HepG2 (cell line): ENCODE measurements around the gene CAB39. TPM values are rescaled to one million over a fixed set of nuclear protein-coding genes. Genes with fewer than 3 reads are reported as not detected.
"Not testable (repeated sequence)": the region's sequence is repeated elsewhere in the genome, so short reads cannot be mapped to it uniquely, and the experiment has no call there.

Experiments
- ATAC-seq: fragments of 200-7000 bp; cut with Tn5 transposase; 3 replicates; pipeline ENCODE4 v1.9.1; 2020; ENCODE audit warnings: mild to moderate bottlenecking, moderate library complexity
- BruUV-seq: library from RNA; stranded (reverse); fragments of 400-500 nt; replicated peaks from 2 replicates; lab custom pipeline; 2021; lab: Mats Ljungman, UMichigan
- CTCF ChIA-PET: fragments of 300-600 bp; formaldehyde crosslinking; extraction: SDS; loops from one replicate; lab custom pipeline; 2021; ENCODE audit warnings: low total read pairs, inconsistent platforms, low intra/inter-chr PET ratio; lab: Yijun Ruan, JAX
- POLR2A ChIA-PET: fragments of 350-600 bp; sonication (Branson Sonifier 250); formaldehyde crosslinking; loops from one replicate; lab custom pipeline; 2020; ENCODE audit warnings: antibody characterized with exemption, inconsistent platforms; lab: Yijun Ruan, JAX
- DNase-seq: peaks from one replicate; pipeline ENCODE4 v3.0.0-alpha.2; 2015; ENCODE audit warnings: low spot score
- FAIRE-seq: peaks from 3 replicates; lab custom pipeline; 2011; peaks lifted over from hg19 to GRCh38; lab: Jason Lieb, UNC
- H2AFZ ChIP-seq: one replicate; pipeline ENCODE4 v1.6.1; 2011; ENCODE audit warnings: low read length, inconsistent platforms
- H3K27ac ChIP-seq: fragments of 300-600 bp; 3 replicates; pipeline ENCODE4 v1.8.0; 2011; ENCODE audit warnings: mixed run types, mild to moderate bottlenecking, mixed read lengths, low read length, inconsistent platforms; ENCODE audit not compliant: insufficient read depth; ENCODE audit errors: extremely low read length
- H3K27me3 ChIP-seq, 2 experiments: fragments of 200-600 bp in 1 of 2; 2 replicates in 1 of 2; 3 replicates in 1 of 2; pipeline versions ENCODE4 v1.6.0 to v1.8.0; 2011; ENCODE audit warnings: low read length in 2 of 2, mild to moderate bottlenecking in 2 of 2, moderate library complexity in 2 of 2, inconsistent platforms in 1 of 2; ENCODE audit not compliant: insufficient read depth in 2 of 2, control insufficient read depth in 1 of 2
- H3K36me3 ChIP-seq, 2 experiments: fragments of 200-600 bp in 1 of 2; replicated peaks in 1 of 2; 2 replicates in 1 of 2; 3 replicates in 1 of 2; pipeline versions ENCODE4 v1.5.1 to v1.8.0; 2011; ENCODE audit warnings: low read length in 2 of 2, inconsistent platforms in 1 of 2; ENCODE audit not compliant: insufficient read depth in 2 of 2, control insufficient read depth in 1 of 2
- H3K4me1 ChIP-seq: 2 replicates; pipeline ENCODE4 v1.5.1; 2012; ENCODE audit warnings: low read length, inconsistent platforms; ENCODE audit not compliant: insufficient read depth
- H3K4me2 ChIP-seq: 2 replicates; pipeline ENCODE4 v1.6.0; 2011; ENCODE audit warnings: low read depth, low read length, inconsistent platforms
- H3K4me3 ChIP-seq, 3 experiments: fragments of 200-600 bp in 1 of 3; sonication (generic), shearing (Covaris generic) in 1 of 3; replicated peaks in 1 of 3; 2 replicates each; pipeline ENCODE4 v1.5.1; 2011 to 2016; ENCODE audit warnings: low read length in 3 of 3, inconsistent platforms in 2 of 3, low read depth in 2 of 3, mild to moderate bottlenecking in 2 of 3, control low read depth in 1 of 3, mixed read lengths in 1 of 3; ENCODE audit not compliant: insufficient read depth in 1 of 3
- H3K79me2 ChIP-seq: one replicate; pipeline ENCODE4 v1.6.1; 2011; ENCODE audit warnings: low read length, inconsistent platforms; ENCODE audit not compliant: insufficient read depth
- H3K9ac ChIP-seq: 2 replicates; pipeline ENCODE4 v1.6.0; 2011; ENCODE audit warnings: mild to moderate bottlenecking, low read depth, low read length, inconsistent platforms; ENCODE audit not compliant: insufficient read depth
- H3K9me3 ChIP-seq: 2 replicates; pipeline ENCODE4 v1.5.1; 2012; ENCODE audit warnings: mild to moderate bottlenecking, low read length
- H4K20me1 ChIP-seq: 2 replicates; pipeline ENCODE4 v1.6.0; 2011; ENCODE audit warnings: inconsistent platforms, mild to moderate bottlenecking, low read length, moderate library complexity; ENCODE audit not compliant: insufficient read depth
- FOXO4 ChIP-seq: sonication (generic); formaldehyde crosslinking; conservative IDR thresholded peaks from 2 replicates; pipeline ENCODE4 v1.8.1; 2023; ENCODE audit warnings: missing genetic modification reagents
- KLF12 ChIP-seq: sonication (generic); formaldehyde crosslinking; IDR thresholded peaks from 2 replicates; pipeline ENCODE4 v1.4.0; 2020; ENCODE audit warnings: missing genetic modification reagents, borderline replicate concordance
- ZFY ChIP-seq: sonication (generic); formaldehyde crosslinking; IDR thresholded peaks from 2 replicates; pipeline ENCODE4 v1.4.0; 2020; ENCODE audit warnings: missing genetic modification reagents
- ZNF160 ChIP-seq: sonication (generic); formaldehyde crosslinking; IDR thresholded peaks from 2 replicates; pipeline ENCODE4 v1.8.0; 2022; ENCODE audit warnings: mild to moderate bottlenecking, inconsistent platforms, missing genetic modification reagents
- WGBS: methylation state at CpG from one replicate; pipeline ENCODE4 v1.1.6; 2017; ENCODE audit warnings: low lambda C conversion rate; 5-methylcytosine and 5-hydroxymethylcytosine counted together
- in situ Hi-C: cut with HindIII; loops from 2 replicates; pipeline ENCODE4 v1.10.0; 2017; ENCODE audit warnings: low pct_unique_long_range_greater_than_20kb; ENCODE audit not compliant: extremely low pct_ligation_motif_present
- intact Hi-C: fragments of 100-400 bp; cut with micrococcal nuclease; formaldehyde crosslinking; loops from one replicate; pipeline ENCODE4 v1.10.0; 2022; ENCODE audit not compliant: unreplicated experiment
- polyA plus RNA-seq, 8 experiments: library from polyadenylated mRNA; depleted of rRNA in 3 of 8; stranded (reverse) in 7 of 8; unstranded in 1 of 8; fragments of >200 nt; fragmentation: Illumina TruSeq in 4 of 8; extraction: Trizol in 4 of 8; gene quantifications; 2 replicates each; pipeline versions ENCODE4 v1.2.1 to v1.2.3, GENCODE V29; 2011 to 2016; ENCODE audit warnings: low read depth in 4 of 8, missing spikeins in 1 of 8, mixed read lengths in 1 of 8; ENCODE audit not compliant: insufficient read depth in 1 of 8
- total RNA-seq, 5 experiments: library from RNA; depleted of rRNA; stranded (reverse); fragments of >200 nt; fragmentation: Illumina TruSeq; extraction: Trizol; gene quantifications; 2 replicates each; pipeline ENCODE4 v1.2.3, GENCODE V29; 2016; ENCODE audit warnings: low read depth in 1 of 5
- TF ChIP-seq, protein P1 (sequence below): sonication (generic); formaldehyde crosslinking; IDR thresholded peaks from 2 replicates; pipeline ENCODE4 v1.5.0; 2020; ENCODE audit warnings: missing genetic modification reagents, mild to moderate bottlenecking, borderline replicate concordance

Gene CAB39
- total and polyA plus RNA-seq, 2 of the 13 experiments (the other 11 are each of a cell fraction or from before 2014, with no cell fraction given): 19.3 to 45.3 TPM

- CTCF ChIA-PET, BruUV-seq, H3K36me3 ChIP-seq, H3K27ac ChIP-seq, ATAC-seq, H2AFZ ChIP-seq, H3K9me3 ChIP-seq, H3K9ac ChIP-seq, H3K4me2 ChIP-seq, in situ Hi-C loops, FAIRE-seq, H3K79me2 ChIP-seq, POLR2A ChIA-PET, H3K4me3 ChIP-seq, H3K27me3 ChIP-seq, intact Hi-C loops, DNase-seq, H4K20me1 ChIP-seq: not testable (repeated sequence)
- peak; percentile 95 for TF ChIP-seq ZNF160 (CRISPR knock-in tag)
- 47% methylated on average over 4 of the region's 4 CpGs for WGBS
- peaks cover 23% of the 10 kb centered on the region for H3K4me1 ChIP-seq
Observed at GRCh38 chr2:230702457-230702856, 10.2 kb upstream of the CAB39 start.

DNA sequence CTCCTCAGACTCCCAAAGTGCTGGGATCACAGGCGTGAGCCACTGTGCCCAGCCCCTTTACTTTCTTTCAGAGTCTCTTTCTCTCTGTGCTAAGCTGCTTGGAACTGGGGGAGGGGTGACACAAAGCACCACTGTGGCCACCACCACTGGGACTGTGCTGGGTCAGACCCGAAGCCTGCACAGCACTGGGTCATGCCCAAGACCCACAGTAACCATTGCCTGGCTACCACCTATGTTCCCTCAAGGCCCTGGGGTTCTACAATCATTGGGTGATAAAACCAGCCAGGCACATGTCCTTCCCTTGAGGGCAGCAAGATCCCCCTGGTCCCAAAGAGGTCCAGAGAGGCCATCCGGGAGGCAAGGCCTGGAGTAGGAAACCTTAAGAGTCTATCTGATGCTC, 9.1 kb upstream of the CAB39 start:
- ATAC-seq (no peak), DNase-seq (no peak), FAIRE-seq (no peak)
- Histone ChIP-seq H3K4me3 (no peak overlapping the region), H3K79me2 (no peaks in the 10 kb centered on the region), H2AFZ (no peak overlapping the region), H4K20me1 (no peaks in the 10 kb centered on the region), H3K9me3 (no peaks in the 10 kb centered on the region), H3K9ac (no peak overlapping the region), H3K27ac (no peak overlapping the region), H3K36me3 (no peaks in the 10 kb centered on the region), H3K4me1 (peaks cover 33% of the 10 kb centered on the region), H3K27me3 (no peaks in the 10 kb centered on the region; a peak in 2 of 5 replicates), H3K4me2 (no peak overlapping the region)
- ChIA-PET CTCF (no interaction called here), POLR2A (no interaction called here)
- TF ChIP-seq FOXO4: 0 out of 2 replicates have a peak, but pooled peaks have one; percentile 19
- TF ChIP-seq, protein P1, sequence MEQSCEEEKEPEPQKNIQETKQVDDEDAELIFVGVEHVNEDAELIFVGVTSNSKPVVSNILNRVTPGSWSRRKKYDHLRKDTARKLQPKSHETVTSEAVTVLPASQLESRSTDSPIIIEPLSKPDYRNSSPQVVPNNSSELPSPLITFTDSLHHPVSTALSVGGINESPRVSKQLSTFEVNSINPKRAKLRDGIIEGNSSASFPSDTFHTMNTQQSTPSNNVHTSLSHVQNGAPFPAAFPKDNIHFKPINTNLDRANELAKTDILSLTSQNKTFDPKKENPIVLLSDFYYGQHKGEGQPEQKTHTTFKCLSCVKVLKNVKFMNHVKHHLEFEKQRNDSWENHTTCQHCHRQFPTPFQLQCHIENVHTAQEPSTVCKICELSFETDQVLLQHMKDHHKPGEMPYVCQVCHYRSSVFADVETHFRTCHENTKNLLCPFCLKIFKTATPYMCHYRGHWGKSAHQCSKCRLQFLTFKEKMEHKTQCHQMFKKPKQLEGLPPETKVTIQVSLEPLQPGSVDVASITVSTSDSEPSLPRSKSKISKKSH (CRISPR knock-in tag): no peak
- TF ChIP-seq KLF12 (CRISPR knock-in tag): no peak
- TF ChIP-seq ZFY: no peak
- WGBS: 22% methylated on average over 3 of the region's 3 CpGs
- no TSS peak for BruUV-seq
- in situ Hi-C loops (no loop called here), intact Hi-C loops (no loop called here)
